Measurements from ENCODE around the gene LCN6.

GRCh38 chr9:136744773-136745172 lies 3.6 kb downstream of the LCN6 start:
- no peak for TF ChIP-seq GATA2 (IDR thresholded peaks at IDR 0.05; ENCODE audit: low read depth, low read length)
- no peak for TF ChIP-seq GATA3 (IDR thresholded peaks at IDR 0.05; ENCODE audit: low read depth, low read length)
